ENCODE data around the gene ZBTB20.

Gene ZBTB20

GRCh38 chr3:114886905-114887304 is 260.2 kb downstream of the ZBTB20 start:
- Histone ChIP-seq H3K4me1 (ENCODE audit: insufficient read depth, low read length) (no peaks in the 10 kb centered on the region), H3K9me3 (ENCODE audit: insufficient read depth, low read length, severe bottlenecking) (no peaks in the 10 kb centered on the region), H3K79me2 (ENCODE audit: insufficient read depth, low read length) (no peaks in the 10 kb centered on the region), H3K9ac (ENCODE audit: low read depth, low read length) (no peak overlapping the region), H4K20me1 (ENCODE audit: insufficient read depth, low read length) (no peaks in the 10 kb centered on the region), H3K4me3 (ENCODE audit: low read depth in 1 of 2, low read length in 2 of 2) (no peak overlapping the region), H3K27me3 (ENCODE audit: insufficient read depth, low read length, poor library complexity) (no peaks in the 10 kb centered on the region), H3K4me2 (ENCODE audit: insufficient read depth, low read length) (no peak overlapping the region), H3K27ac (ENCODE audit: low read length) (no peak overlapping the region), H2AFZ (ENCODE audit: low read depth, low read length) (no peak overlapping the region), H3K36me3 (ENCODE audit: insufficient read depth, low read length) (no peaks in the 10 kb centered on the region)
- DNase-seq, result no peak
- no peak for ATAC-seq (ENCODE audit: insufficient read depth, low read depth)
- TF ChIP-seq EZH2 (IDR thresholded peaks at IDR 0.05; ENCODE audit: borderline replicate concordance, low read depth, low read length, severe bottlenecking), result no peak
- no peak for TF ChIP-seq CTCF (IDR thresholded peaks at IDR 0.05; ENCODE audit: borderline replicate concordance, extremely low read depth, low read length, poor library complexity, severe bottlenecking)

- Histone ChIP-seq H3K4me1 (ENCODE audit: insufficient read depth, low read length) (no peaks in the 10 kb centered on the region), H2AFZ (ENCODE audit: low read depth, low read length) (no peak overlapping the region), H3K4me2 (ENCODE audit: insufficient read depth, low read length) (no peak overlapping the region), H3K9ac (ENCODE audit: low read depth, low read length) (no peak overlapping the region), H3K27me3 (ENCODE audit: insufficient read depth, low read length, poor library complexity) (no peaks in the 10 kb centered on the region), H4K20me1 (ENCODE audit: insufficient read depth, low read length) (no peaks in the 10 kb centered on the region), H3K27ac (ENCODE audit: low read length) (no peak overlapping the region), H3K4me3 (ENCODE audit: low read depth in 1 of 2, low read length in 2 of 2) (no peak overlapping the region), H3K79me2 (ENCODE audit: insufficient read depth, low read length) (no peaks in the 10 kb centered on the region), H3K9me3 (ENCODE audit: insufficient read depth, low read length, severe bottlenecking) (no peaks in the 10 kb centered on the region), H3K36me3 (ENCODE audit: insufficient read depth, low read length) (no peaks in the 10 kb centered on the region)
- no peak for ATAC-seq (ENCODE audit: insufficient read depth, low read depth)
- no peak for DNase-seq
- no peak for TF ChIP-seq EZH2 (IDR thresholded peaks at IDR 0.05; ENCODE audit: borderline replicate concordance, low read depth, low read length, severe bottlenecking)
- no peak for TF ChIP-seq CTCF (IDR thresholded peaks at IDR 0.05; ENCODE audit: borderline replicate concordance, extremely low read depth, low read length, poor library complexity, severe bottlenecking)
These were observed 262.7 kb downstream of the ZBTB20 start for GRCh38 chr3:114884213-114884923.

GRCh38 chr3:114880078-114880477 is 267.0 kb downstream of the ZBTB20 start:
- Histone ChIP-seq H4K20me1 (ENCODE audit: insufficient read depth, low read length) (no peaks in the 10 kb centered on the region), H3K4me2 (ENCODE audit: insufficient read depth, low read length) (no peak overlapping the region), H2AFZ (ENCODE audit: low read depth, low read length) (no peak overlapping the region), H3K9me3 (ENCODE audit: insufficient read depth, low read length, severe bottlenecking) (no peaks in the 10 kb centered on the region), H3K27me3 (ENCODE audit: insufficient read depth, low read length, poor library complexity) (no peaks in the 10 kb centered on the region), H3K9ac (ENCODE audit: low read depth, low read length) (no peak overlapping the region), H3K4me3 (ENCODE audit: low read depth in 1 of 2, low read length in 2 of 2) (no peak overlapping the region), H3K4me1 (ENCODE audit: insufficient read depth, low read length) (no peaks in the 10 kb centered on the region), H3K79me2 (ENCODE audit: insufficient read depth, low read length) (no peaks in the 10 kb centered on the region), H3K27ac (ENCODE audit: low read length) (no peak overlapping the region), H3K36me3 (ENCODE audit: insufficient read depth, low read length) (no peaks in the 10 kb centered on the region)
- no peak for DNase-seq
- TF ChIP-seq CTCF (IDR thresholded peaks at IDR 0.05; ENCODE audit: borderline replicate concordance, extremely low read depth, low read length, poor library complexity, severe bottlenecking), result no peak
- TF ChIP-seq EZH2 (IDR thresholded peaks at IDR 0.05; ENCODE audit: borderline replicate concordance, low read depth, low read length, severe bottlenecking), result no peak
- ATAC-seq (ENCODE audit: insufficient read depth, low read depth), result no peak

Measured in DND-41 (cell line).